HG03565 (cell line): ENCODE results near the gene ANKS1A.
A peak's percentile ranks its signal among the peaks of the same experiment; 100 is the strongest.
"Not testable (repeated sequence)": the region's sequence is repeated elsewhere in the genome, so short reads cannot be mapped to it uniquely, and the experiment has no call there.

Experiments
- ATAC-seq: cut with Tn5 transposase; IDR thresholded peaks from one replicate; pipeline ENCODE4 v1.9.1; 2021; ENCODE audit warnings: mild to moderate bottlenecking, moderate library complexity; ENCODE audit not compliant: unreplicated experiment

Gene ANKS1A

DNA sequence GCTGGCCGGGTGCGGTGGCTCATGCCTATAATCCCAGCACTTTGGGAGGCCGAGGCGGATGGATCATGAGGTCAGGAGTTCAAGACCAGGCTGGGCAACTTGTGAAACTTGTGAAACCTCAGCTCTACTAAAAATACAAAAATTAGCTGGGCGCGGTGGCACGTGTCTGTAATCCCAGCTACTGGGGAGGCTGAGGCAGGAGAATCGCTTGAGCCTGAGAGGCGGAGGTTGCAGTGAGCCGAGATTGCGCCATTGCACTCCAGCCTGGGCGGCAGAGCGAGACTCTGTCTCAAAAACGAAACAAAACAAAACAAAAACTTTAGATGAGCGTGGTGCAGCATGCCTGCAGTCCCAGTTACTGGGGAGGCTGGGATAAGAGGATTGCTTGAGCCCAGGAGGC lies 3.2 kb upstream of the ANKS1A start:
- not testable (repeated sequence) for ATAC-seq

DNA sequence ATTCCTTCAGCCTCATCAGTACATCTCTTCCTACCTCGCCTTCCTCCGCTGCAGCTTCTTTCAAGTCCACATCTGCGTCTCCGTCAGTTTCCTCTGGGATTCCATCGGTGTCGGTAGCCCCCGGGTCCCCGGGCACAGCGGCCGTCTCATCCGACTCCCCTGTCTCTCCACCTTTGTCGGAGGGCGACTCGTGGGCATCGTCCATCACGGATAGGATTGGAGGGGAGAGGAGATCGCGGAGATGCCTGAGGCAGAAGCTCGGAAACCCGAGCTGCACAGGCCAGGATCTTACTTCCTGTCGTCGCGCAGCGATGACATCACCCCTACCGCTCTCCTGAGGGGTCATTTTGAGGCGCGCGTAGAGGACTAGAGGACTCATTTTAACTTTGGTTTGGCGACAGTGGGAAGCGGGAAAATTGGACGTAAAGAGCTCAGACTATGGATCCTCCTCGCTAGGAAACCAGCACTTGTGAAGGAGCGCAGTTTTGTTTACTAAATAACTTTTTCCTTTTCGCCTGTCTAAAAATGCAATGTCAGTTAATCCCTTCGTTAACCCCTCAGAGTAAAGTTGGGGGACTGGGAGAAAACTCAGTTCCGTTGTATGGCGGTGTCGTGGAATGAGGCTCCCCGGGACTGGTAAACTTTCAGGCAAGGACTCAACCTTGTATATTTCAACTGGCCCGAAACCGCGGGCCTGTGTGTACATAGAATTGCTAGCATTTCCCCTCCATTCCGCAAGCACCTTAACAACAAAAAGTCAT lies 1.1 kb upstream of the ANKS1A start, which contains the start of gene TAF11:
Gene TAF11, minus strand, starts transcription at position 290 of the 761 bp plus-strand sequence. Its CDS starts 85 bp downstream, at position 205.
- ATAC-seq = peak; percentile 79

DNA sequence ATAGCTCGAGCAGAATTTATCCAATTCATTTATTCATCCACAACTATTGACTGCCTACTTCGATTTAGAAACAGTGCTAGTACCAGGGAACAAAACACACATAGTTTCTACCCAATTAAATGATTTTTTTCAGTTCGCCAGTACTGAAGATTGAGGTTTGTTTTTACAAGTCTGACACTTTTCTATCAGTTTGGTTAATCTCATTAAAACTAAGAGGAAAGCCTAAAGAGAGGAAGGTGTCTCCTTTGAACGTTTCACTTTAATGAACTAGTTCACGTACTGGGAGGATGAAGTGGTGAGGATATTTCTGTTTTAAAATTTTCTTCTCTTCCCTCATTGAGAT lies 570 bp upstream of the ANKS1A start:
- ATAC-seq = no peak

DNA sequence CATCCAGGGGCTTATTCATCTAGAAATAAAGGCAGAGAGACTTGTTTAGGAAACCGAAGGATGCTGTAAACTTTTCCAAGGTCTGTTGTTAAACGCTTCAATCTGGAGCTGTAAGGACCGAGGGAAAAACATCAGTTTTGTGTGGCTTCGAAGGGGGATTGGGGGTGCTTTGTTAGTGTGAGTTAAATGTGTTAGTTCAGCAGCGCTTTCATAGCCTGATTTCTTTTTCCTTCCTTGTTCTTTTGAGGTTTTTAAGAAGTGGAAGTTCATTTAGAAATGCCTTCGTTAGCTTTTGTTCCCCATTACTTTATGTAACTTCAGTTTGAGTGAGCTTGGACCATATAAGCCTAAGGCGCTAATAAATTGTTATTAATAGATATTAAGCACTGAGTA lies 1.5 kb downstream of the ANKS1A start:
- no peak for ATAC-seq

DNA sequence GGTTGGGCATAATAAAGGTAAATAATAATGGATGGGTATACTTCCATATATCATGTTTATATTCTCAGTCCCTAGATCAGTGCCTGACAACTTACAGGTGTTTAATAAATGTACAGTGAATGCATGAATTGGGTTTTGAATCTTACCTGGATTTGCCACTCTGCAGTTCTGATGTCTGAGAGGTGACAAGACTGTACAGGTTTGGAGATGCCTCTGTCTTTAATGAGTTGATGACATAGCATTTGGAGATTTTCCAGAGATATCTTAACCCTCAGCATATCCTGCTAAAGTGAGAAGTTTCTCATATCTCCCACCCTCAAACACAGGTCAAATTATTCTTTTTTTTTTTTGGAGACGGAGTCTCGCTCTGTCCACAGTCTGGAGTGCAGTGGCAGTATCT lies 2.2 kb downstream of the ANKS1A start:
- ATAC-seq = no peak

DNA sequence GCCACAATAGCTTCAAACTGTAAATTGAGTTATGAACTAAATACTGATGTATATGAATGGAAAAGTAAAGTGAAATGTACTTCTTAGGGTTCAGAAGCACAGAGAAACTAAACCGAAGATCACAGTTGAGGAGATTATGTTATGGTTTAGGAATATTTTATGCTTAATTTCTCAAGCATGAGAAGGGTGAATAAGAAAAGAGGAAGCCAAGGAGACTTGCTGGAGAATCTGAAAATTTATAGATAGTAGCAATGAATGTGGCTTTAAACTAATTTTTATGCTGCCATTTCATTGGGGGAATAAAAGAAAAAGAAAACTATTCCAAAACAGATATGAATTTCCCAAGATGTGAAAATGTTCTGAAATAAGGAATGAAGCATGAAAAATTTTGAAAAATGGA lies 5.6 kb downstream of the ANKS1A start:
- ATAC-seq = no peak

DNA sequence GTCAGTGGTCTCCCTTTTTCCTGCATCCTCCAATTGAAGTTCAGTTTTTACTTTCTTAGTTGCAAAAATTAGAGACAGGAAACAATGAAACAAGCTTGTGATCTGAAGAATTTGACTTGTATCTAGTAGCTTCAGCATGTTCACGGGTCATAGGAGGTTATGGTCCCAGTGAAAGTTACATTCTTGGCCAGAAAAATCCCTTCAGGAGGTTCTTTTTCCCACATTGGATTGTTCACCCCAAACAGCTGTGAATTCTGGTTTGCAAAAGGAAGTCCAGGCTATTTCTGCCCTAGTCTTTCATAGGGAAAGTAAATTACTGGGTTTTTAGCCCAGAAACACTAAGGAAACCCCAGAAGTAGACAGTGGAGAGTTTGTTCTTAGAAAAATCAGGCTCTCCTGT lies 8.1 kb downstream of the ANKS1A start:
- no peak for ATAC-seq

DNA sequence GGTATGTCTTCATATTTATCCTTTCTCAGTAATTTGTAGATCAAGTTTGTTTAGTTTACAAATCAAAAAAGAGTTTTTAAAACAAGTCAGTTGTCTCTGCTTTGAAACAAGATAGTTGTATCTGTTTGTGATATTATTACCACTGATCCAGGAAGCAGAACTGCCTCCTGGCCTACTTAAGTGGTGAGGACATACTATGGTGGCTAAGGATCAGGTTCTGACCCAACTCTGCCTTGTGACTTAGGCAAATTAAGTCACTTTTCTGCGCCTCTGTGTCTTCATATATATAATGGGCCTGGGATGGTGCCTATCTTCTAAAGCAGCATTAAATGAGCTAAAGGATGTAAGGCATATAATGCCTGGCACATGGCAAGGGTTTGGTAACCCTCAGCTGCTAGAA lies 8.7 kb downstream of the ANKS1A start:
- no peak for ATAC-seq

DNA sequence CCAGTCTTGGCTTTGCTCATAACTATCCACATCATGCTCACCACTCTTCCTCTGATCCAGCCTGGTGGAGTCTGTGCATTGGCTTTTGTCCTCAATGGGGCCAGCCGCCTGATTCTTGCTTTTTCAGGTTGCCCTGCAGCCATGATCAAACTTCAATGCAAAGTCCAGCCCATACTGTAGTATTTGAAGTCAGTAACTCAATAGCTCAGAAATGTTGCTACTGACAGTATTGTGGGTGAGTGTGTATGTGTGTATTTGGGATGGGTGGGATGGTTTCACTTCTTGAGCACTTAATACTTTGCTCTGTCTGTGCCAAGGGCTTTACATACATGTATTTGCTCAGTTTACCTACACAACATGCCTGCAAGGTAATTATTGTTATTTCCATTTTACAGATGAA lies 10.7 kb downstream of the ANKS1A start:
- ATAC-seq = not testable (repeated sequence)

DNA sequence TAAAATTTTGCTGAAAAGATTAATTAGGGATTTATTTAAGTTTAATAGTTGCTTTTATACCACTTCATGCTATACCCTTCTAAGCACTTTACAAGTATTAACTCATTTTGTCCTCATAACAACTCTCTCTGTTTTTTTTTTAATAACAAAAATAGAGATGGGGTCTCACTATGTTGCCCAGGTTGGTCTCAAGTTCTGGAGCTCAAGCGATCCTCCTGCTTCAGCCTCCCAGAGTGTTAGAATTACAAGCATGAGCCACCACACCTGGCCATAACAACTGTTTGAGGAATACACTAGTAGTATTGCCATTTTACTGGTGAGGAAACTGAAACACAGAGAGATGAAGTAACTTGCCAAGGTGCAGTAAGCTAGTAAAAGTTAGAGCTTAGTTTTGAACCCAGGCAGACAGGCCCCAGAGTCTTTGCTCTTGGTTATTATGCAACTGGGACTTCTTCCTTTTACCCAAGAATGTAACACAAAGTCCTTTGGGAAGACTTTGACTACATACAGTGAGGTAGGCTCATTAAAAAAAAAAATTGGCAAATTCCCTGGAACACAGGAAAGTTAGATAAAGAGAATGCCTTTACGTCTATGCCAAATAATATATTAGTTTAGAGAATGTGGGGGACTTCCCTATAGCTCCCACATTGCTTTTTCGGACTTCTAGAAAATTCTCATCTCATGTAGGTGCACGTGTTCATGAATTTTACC lies 11.4 kb downstream of the ANKS1A start:
- ATAC-seq = no peak

DNA sequence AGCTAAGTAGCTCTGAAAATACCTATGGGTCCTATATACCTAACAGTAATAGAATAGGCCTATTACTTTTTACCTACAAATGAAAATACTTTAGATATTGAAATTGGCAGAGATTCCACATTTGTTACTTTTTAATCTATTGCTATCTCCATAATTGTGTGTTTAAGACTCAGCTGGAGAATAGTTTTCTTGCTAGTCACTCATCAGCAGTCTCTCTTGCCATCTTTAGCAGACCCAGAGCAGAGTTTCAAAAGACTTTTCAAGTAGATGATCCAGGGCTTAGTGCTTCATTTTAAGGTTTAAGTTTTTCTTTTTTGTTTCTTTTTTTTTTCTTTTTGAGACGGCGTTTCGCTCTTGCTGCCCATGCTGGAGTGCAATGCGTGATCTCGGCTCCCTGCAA lies 12.9 kb downstream of the ANKS1A start:
- ATAC-seq = no peak

DNA sequence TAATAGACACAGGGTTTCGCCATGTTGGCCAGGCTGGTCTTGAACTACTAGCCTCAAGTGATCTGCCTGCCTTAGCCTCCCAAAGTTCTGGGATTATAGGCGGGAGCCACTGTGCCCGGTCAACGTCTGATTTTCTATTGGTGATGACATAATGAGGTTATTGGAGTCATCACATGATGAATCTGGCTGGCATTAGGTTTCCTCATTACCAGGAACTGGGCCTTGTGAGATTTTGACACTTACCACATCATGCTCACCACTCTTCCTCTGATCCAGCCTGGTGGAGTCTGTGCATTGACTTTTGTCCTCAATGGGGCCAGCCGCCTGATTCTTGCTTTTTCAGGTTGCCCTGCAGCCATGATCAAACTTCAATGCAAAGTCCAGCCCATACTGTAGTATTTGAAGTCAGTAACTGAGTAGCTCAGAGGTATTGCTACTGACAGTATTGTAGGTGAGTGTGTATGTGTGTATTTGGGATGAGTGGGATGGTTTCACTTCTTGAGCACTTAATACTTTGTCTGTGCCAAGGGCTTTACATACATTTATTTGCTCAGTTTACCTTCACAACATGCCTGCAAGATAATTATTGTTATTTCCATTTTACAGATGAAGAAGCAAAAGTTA lies 16.0 kb downstream of the ANKS1A start:
- no peak for ATAC-seq

DNA sequence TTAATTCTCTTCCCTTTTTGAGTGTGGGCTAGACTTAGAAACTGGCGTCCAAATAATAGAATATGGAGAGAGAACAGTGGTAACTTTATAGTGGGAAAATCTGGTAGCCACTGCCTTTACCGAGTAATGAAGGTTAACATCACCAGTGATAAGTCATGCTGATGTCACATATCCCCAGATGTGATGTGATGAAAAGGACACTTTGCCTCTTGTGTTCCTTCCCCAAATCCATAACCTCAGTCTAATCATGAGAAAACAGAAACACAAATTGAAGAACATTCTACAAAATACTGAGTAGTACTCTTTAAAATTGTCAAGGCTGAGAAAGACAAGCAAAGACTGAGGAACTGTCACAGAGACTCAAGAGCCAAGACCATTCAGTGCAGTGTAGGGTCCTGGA lies 17.8 kb downstream of the ANKS1A start:
- no peak for ATAC-seq

DNA sequence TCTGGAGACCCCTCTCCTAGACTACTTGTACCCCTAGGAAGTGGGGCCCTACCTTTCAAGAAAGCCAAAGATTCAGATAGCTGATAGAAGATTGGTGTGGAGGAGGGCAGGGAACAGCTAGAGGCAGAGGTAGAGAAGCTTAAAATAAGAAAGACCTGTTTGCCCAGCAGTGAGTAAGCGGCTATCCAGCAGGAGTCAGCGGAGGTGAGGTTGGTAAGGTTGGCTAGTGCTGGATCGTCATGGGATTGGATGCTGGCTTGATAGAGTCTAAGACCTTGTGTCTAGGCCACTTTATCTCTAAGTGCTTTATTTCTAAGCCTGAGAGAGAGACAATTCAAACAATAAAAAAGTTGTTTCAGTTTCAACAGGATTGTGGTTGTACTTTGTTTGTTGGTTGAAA lies 19.1 kb downstream of the ANKS1A start:
- ATAC-seq = no peak

DNA sequence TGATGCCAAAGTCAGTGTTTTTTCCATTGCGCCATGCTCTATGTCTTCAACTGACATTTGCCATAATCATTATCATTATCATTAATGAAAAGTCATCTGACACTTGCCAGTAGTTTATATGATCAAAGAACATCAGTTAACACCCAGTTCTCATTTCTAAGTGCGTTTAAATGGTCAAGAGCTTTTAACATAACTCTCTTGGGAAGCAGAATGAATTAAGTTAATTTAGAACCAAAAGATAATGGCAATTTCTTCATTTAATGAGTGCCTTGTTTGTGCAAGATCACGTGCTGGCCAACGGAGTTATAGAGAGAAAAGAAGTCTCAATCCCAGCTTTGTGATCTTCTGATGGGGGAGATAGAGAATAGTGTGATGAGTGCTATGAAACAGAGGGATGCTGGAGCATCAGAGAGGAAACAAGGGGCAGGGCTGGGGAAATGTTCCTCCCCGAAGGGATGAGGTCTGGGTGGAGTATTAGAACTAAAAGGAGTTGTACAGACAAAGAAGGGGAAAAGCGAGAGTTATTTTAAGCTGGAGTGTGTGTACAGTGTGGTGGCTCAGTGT lies 20.3 kb downstream of the ANKS1A start:
- no peak for ATAC-seq

DNA sequence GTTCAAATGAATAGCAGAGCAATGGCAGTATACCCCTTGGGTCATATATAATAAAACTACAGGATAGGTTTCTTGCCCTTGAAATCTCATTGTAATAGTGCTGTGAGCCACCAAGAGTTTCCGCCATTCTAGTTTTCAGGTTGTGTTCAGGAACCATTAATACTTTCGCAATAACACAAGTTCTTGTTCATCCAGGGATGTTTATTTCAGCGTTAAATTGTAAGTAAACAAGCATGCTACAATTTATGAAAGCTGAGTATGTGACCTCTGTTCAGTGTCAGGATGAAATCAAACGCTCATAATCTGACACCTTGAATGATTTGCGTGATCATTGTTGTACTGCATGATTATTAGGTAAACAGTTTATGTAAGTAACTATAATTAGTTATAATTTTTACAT lies 22.8 kb downstream of the ANKS1A start:
- ATAC-seq = no peak

DNA sequence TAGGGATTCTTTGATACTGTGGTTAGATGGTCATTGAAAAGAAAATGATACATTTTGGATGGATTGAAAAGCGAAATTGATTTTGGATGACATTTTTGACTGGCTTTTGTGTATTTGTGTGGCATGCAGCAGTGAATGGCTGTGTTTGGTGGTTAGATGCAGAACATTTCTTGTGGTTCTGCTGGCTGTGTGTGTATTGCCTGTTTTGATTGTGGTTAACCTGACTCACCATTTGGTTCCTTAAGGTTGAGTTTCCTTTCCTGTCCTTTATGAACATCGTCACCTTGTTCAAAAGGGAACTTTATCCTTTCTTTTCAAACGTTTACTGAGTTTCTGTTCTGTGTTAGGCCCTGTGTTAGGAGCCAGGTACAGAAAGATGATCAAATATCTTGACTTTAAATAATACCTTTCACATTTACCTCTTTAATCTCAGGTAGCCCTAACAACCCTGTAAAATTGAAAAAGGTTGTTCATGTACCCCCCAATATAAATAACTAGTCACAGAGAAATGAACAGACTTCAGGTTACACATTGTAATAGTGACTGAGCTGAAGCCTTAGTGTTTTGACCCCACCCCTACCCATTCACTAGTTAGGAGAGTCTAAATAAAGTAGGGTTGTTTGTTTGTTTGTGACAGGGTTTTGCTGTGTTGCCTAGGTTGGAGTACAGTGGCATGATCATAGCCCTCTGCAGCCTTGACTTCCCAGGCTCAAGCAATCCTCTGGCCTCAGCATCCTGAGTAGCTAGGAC lies 23.8 kb downstream of the ANKS1A start:
- ATAC-seq = peak; percentile 59

DNA sequence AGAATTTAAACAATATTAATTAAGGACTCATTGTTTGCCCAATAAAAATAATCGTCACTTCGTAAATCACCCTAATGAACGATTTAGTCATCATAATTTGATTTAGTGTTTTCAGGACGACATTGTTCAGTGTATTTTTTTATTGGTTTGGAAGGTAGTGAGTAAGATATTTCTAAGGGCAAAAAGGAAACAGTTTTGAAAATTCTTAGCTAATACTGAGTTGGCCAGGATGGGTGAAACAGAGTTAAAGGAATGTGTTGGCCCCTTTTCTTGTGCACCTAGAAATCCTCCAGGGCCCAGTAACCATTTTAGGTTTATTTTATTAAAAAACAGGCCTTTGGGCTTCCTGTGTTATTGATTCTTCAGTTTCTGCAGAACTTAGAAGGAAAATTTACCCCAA lies 25.3 kb downstream of the ANKS1A start:
- no peak for ATAC-seq

DNA sequence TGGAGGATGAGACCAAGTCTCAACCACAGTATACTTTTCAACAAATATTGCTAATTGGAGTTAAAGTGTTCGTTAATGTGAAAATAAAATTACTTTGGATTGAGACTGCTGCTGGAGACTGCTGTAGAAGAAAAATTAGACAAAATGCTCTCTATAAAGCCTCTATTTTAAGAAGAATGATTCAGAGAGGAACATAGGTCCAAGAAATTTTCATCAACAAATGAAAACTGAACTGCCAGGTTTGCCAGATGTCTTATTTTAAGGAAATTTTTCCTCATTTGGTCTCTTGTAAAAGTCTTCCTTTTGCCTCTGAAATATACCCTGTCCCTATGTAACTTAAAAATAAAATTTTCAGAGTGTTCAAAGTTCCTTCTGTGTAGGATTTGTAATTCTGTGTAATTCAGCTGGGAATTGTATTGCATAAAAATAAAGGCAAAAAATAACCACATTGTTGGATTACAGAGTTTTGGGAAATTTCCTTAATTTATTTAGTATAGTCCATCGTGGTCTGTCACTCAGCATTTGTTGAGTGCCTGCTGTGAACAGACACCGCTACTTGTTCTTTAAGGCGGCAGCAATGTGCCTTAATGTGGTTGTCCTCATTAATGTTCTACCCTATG lies 27.4 kb downstream of the ANKS1A start:
- no peak for ATAC-seq

DNA sequence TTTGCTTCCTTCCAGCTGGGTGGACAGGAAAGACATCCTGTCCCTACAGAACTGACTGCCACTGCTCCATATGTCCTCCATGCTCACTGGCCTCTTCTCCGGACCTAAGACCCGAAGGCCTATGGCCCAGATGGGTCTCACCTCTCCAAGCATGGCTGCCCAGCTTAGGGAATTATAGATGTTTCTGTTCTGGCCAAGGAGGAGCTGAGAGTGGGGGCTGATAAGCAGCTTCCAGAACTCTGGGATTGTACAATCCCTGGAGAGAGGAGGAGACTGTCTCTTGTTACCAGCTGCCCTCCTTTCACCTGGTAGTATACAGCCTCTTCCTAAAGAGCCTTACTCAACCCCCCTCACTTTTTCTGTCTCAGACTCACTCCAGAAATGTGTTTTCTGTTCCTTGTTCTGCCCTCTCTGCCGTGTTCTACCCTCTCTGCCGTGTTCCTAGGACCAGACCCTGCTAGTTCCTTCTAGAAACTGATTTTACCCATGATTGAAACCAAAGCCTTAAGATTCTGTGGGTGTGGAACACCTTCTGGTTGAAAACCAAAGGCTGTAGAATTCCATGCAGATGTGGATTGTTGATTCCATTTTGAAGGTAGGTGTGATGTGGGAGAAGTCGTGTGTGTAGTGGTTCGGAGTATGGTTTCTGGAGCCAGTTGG lies 28.7 kb downstream of the ANKS1A start:
- no peak for ATAC-seq
